ENCODE results near the gene CTCFL.

CTCFL gene, protein sequence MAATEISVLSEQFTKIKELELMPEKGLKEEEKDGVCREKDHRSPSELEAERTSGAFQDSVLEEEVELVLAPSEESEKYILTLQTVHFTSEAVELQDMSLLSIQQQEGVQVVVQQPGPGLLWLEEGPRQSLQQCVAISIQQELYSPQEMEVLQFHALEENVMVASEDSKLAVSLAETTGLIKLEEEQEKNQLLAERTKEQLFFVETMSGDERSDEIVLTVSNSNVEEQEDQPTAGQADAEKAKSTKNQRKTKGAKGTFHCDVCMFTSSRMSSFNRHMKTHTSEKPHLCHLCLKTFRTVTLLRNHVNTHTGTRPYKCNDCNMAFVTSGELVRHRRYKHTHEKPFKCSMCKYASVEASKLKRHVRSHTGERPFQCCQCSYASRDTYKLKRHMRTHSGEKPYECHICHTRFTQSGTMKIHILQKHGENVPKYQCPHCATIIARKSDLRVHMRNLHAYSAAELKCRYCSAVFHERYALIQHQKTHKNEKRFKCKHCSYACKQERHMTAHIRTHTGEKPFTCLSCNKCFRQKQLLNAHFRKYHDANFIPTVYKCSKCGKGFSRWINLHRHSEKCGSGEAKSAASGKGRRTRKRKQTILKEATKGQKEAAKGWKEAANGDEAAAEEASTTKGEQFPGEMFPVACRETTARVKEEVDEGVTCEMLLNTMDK

DNA sequence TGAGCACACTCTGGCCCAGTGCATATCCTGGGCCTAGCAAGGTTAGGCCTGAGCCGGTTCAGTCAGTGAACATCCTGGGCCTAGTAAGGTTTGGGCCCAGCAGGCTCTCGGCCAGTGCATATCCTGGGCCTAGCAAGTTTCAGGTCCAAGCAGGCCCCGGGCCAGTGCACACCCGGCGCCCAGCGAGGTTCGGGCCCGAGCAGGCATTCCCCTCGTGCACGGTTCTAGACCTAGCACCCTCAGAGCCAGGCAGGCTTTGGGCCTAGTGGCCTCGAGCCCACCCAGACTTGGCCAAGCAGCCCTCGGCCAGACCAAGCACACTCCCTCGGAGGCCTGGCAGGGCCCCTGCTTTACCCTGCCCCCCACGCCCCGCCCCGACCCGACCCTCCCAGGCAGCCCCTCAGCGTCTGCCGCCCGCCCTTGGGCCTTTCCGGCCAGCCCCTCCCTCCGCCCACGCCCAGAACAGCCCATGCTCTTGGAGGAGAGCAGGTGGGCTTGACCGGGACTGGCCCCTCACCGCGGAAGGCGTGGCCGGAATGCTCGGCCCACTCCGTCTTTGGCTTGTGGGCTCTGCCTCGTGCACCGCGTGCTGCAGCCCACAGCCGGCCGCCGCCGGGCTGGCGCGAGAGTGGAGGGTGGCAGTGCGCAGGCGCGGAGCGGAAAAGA is at the start of gene CTCFL:
Gene CTCFL (minus strand): TSS at position 630 of the 666 bp plus-strand sequence. CDS start 935 bp downstream, outside the sequence.
- in situ Hi-C loops (cut with MboI; ENCODE audit: low sequenced_read_pairs): loop anchor here (25.0 kb wide), 1 partner anchor 437 kb away; no protein-coding TSS in a partner anchor

DNA sequence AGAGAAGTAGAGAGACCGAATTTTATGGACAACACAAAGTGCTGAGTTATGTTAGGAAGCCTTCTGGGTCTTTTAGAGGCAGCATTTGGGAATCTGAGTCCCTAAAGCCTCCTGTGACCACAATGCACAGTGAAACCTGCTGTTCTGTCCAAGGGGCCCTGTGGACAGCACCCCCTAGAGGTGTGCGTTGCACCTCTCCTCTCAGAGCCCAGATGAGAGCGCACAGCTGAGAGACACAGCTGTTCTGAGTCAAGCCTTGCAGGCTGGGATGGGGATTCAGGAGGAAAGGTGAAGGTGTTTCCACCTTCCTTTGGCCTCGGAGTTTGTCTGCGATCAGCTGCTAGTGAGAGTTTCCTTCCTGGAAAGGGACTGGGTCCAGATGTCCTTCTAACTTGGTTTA is 49.0 kb upstream of the CTCFL start:
- in situ Hi-C loops (cut with MboI; ENCODE audit: low sequenced_read_pairs): no loop called here

GRCh38 chr20:57573242-57573641 is 48.3 kb upstream of the CTCFL start:
- in situ Hi-C loops (cut with MboI; ENCODE audit: low sequenced_read_pairs): no loop called here

- in situ Hi-C loops (cut with MboI; ENCODE audit: low sequenced_read_pairs): no loop called here
Measured at GRCh38 chr20:57571782-57572416, 47.0 kb upstream of the CTCFL start.

DNA sequence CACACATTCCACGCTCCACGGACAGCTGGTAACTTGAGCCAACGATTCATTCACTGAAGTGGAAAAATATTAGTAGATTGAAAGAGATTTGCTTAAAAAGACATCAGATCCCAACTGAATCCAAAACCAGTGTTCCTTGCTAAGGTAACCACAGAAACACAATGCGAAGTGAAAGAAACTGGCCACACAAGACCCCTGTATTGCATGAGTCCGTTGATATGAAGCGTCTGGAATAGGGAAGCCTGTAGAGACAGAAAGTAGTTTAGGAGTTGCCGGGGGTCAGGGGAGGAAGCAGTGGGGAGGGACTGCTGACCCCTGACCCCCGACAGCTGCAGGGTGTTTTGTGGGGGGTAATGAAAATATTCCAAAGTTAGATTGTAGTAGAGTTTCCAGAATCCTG is 46.0 kb upstream of the CTCFL start:
- in situ Hi-C loops (cut with MboI; ENCODE audit: low sequenced_read_pairs): no loop called here

DNA sequence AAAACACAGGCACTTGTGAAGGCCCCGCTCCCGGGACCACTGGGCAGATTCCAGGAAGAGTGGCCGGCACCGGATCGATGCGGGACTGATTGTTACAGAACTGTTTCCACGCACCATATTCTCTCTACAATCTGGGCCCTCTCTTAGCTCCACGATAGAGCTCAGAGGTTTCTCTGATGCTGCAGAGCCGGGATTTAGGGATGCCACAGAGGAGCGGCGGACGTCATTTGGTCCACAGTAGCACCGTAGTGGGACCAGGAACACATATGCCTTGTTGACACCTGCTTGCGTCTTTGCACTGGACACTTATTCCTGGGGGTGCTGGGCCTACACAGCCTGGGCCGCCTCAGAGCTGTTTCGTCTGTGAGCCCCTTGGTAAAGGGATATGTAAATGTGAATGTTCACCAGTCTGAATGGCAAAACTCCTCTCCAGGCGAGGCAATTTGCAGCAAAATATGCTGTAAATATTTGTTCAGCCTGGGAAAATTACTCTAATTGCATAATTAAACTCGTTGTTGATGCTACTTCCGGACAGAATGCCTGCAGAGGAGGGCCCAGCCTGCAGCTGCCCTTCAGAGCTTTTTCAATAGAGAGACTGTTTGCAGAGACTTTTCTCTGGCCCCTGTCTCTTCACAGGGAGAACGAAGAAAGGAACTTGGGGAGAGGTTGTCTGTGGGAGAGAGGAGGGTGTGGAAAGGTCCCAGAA is 45.4 kb upstream of the CTCFL start:
- in situ Hi-C loops (cut with MboI; ENCODE audit: low sequenced_read_pairs): no loop called here

- in situ Hi-C loops (cut with MboI; ENCODE audit: low sequenced_read_pairs): no loop called here
Measured at GRCh38 chr20:57568960-57569359, 44.0 kb upstream of the CTCFL start.

DNA sequence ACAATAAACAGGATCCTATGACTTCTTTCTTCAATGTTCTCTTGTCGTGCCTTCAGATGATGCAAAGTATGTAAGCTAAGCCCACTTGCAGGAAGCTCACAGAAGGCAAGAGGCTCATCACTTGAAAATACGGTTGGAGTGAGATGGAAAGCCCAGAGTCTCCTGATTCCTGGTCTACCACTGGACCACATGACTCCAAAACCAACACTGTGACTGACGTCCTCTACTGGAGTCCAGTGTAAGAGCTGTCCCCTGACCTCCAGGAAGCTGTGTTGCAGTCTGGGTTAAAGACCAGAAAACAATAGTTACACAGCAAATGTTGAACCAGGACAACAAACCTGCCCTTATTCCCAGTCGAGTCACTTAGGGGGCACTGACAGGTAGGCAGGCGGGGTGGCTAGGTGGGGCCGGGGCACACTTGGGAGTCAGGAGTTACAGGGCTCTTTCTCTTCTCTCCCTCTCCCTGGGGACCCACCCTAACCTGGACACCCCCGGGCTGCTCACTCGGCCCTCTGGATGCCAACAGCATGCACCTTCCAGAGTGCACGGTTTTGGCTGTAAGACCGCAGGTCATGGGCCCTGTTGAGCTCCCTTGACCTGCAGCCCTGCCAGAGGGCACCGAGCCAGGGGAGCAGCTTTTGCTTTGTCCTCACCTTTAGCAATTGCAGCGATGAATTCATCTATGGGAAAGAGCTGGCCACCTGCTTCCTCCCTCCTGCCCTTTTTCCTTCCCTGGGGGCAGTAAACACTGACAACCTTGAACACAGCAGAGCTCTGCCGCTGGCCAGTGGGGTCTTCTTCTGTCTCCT is 43.4 kb upstream of the CTCFL start:
- in situ Hi-C loops (cut with MboI; ENCODE audit: low sequenced_read_pairs): no loop called here

GRCh38 chr20:57567471-57568079 is 42.6 kb upstream of the CTCFL start:
- in situ Hi-C loops (cut with MboI; ENCODE audit: low sequenced_read_pairs): no loop called here

DNA sequence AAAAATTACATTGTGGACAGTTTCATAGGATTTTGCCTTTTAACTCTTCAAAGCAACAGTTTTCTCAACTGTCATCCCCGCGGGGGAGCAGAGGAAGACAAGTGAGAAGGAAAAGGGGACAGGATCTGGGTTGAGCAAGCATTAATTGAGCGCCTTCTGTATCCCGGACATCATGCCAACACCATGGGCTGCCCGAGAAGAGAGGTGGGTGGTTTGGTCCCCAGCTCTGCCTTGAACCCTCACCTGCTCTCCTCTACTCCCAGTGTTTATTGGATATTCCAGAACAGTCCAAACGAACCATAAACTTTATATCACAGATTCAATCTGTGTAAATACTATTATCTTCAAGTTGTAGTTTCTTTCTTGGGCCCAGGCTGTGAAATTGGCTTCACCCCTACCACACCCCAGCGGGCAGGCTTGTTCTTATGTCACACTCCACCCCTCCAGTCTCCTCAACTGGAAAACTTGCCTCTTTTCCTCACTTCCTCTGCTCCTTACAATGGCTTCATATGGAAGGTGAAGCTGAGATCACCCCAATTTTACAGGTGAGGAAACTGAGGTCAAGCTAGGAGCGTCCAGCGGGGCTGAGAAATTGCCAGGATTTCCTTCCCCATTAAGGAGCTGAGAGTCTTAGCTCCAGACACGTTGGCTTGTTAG is 42.0 kb upstream of the CTCFL start:
- in situ Hi-C loops (cut with MboI; ENCODE audit: low sequenced_read_pairs): no loop called here

DNA sequence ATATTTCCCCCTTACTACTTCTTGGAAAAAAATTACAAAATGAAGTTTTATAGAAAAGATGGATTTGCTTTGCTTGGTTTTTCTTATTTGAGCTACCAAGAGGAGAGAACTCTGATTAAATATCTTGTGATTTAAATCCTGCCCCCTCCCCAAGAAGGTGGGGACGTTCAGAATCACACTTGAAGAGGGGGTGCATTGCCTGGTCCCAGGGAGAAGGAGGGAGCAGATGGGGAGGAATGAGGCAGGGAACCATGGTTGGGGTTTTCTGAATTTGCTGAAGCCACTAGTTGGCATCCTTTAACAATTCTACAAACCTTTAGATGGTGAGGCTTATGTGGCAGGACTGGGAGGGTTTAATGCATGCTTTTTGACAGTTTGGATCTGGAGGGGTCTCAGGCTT is 41.5 kb upstream of the CTCFL start:
- in situ Hi-C loops (cut with MboI; ENCODE audit: low sequenced_read_pairs): no loop called here

DNA sequence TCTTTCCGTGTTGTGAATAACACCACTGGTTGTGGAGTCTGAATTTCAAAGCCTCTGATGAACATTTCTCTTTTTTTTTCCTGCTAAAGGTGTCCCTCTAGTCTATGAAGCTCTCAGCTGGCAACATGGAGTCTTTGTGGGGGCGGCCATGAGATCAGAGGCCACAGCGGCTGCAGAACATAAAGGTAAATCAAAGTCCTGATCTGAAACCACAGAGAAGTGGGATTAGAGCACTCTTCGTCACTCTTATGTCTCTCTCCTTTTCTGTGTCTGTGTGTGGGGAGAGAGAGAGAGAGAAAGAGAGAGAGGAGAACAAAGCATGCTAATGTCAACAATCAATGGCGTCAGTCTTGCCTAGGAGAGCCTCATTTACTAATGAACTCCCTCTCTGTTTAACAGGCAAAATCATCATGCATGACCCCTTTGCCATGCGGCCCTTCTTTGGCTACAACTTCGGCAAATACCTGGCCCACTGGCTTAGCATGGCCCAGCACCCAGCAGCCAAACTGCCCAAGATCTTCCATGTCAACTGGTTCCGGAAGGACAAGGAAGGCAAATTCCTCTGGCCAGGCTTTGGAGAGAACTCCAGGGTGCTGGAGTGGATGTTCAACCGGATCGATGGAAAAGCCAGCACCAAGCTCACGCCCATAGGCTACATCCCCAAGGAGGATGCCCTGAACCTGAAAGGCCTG is 40.2 kb upstream of the CTCFL start:
- in situ Hi-C loops (cut with MboI; ENCODE audit: low sequenced_read_pairs): no loop called here

- in situ Hi-C loops (cut with MboI; ENCODE audit: low sequenced_read_pairs): no loop called here
Measured at GRCh38 chr20:57564180-57564802, 39.4 kb upstream of the CTCFL start.

GRCh38 chr20:57563522-57563921 is 38.6 kb upstream of the CTCFL start:
- in situ Hi-C loops (cut with MboI; ENCODE audit: low sequenced_read_pairs): no loop called here

DNA sequence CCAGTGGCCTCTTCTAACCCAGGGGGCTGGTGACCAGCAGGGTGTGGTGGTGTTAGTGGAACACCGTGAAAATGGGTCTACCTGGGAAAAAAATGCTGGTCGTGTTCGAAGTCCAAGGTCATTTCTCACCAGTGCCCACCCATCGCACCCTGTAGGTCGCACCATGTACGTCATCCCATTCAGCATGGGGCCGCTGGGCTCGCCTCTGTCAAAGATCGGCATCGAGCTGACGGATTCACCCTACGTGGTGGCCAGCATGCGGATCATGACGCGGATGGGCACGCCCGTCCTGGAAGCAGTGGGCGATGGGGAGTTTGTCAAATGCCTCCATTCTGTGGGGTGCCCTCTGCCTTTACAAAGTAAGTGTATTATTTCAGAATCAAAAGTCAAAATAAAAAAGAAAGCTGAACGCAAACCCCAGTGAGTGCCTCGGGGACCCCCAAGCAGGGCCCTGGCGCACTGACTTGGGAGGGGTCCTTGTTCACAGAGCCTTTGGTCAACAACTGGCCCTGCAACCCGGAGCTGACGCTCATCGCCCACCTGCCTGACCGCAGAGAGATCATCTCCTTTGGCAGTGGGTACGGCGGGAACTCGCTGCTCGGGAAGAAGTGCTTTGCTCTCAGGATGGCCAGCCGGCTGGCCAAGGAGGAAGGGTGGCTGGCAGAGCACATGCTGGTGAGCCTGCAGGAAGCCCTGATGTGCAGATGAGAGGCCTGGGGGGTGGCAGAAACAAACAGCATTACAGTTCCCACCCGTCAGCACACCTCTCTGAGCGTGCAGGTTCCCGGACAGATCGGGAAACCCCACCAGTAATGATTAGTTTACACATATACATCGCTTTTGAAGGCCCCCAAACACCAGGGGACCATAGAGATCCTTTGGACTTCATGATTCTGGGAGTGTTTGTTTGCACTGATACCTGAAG is 37.9 kb upstream of the CTCFL start:
- in situ Hi-C loops (cut with MboI; ENCODE audit: low sequenced_read_pairs): no loop called here

DNA sequence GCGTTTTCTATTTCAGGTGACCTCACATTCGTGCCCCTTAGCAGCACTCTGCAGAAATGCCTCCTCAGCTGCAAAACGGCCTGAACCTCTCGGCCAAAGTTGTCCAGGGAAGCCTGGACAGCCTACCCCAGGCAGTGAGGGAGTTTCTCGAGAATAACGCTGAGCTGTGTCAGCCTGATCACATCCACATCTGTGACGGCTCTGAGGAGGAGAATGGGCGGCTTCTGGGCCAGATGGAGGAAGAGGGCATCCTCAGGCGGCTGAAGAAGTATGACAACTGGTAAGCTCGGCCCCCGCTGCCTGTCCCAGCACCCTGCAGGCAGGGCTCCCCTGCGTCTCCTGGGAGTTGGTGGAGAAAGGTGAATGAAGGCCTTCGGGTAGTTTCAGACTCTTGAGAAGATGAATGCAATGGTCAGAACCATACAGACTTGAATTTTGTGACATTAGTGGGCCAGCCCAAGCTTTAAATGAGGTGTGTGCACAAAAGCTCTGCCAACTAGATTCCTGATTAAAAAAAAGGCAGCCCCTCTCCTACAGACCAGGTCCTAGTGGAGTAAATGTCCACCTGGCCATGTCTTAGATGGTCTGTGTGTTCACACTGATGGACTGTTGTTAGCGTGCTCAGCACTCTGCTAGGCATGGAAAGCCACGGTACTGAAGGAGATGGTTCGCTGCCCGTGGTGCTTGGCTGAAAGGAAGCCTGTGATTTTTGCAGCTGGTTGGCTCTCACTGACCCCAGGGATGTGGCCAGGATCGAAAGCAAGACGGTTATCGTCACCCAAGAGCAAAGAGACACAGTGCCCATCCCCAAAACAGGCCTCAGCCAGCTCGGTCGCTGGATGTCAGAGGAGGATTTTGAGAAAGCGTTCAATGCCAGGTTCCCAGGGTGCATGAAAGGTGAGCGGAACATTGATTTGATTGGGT is 36.7 kb upstream of the CTCFL start:
- in situ Hi-C loops (cut with MboI; ENCODE audit: low sequenced_read_pairs): no loop called here
